NCI-H82 treated with DMSO at 0.1 percent for 48 hours (cell line): ENCODE measurements around the gene SLC25A18.
"Not testable (repeated sequence)": the region's sequence is repeated elsewhere in the genome, so short reads cannot be mapped to it uniquely, and the experiment has no call there.

Experiments used
- DNase-seq: peaks from one replicate; lab custom pipeline; 2025; ENCODE audit not compliant: unreplicated experiment; lab: John Stamatoyannopoulos, UW

SLC25A18 gene, protein sequence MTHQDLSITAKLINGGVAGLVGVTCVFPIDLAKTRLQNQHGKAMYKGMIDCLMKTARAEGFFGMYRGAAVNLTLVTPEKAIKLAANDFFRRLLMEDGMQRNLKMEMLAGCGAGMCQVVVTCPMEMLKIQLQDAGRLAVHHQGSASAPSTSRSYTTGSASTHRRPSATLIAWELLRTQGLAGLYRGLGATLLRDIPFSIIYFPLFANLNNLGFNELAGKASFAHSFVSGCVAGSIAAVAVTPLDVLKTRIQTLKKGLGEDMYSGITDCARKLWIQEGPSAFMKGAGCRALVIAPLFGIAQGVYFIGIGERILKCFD

GRCh38 chr22:17562906-17563870 is at the start of gene SLC25A18:
Gene SLC25A18, plus strand, starts transcription at chr22:17563498. Its CDS starts 16,447 bp downstream, at chr22:17579945.
- DNase-seq, result no peak

DNA sequence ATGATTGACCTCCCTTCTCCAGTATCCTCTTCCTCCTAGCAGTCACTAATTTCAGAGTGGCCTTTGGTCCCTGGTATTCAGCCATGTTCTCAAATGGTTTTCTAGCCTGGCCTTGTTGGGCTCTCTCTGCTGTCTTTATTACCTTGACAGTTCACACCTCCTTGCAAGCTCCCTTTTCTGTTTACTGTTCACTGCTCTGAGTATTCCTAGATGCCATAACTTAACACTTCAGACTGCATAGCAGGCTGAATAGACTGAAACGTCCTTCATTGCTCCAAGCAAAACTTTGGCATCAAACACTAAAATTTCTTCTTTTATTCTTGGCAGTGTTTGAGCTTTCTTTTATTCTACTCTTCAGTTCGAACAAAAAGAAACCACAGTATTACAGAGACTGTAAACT is 49.7 kb upstream of the SLC25A18 start:
- no peak for DNase-seq

DNA sequence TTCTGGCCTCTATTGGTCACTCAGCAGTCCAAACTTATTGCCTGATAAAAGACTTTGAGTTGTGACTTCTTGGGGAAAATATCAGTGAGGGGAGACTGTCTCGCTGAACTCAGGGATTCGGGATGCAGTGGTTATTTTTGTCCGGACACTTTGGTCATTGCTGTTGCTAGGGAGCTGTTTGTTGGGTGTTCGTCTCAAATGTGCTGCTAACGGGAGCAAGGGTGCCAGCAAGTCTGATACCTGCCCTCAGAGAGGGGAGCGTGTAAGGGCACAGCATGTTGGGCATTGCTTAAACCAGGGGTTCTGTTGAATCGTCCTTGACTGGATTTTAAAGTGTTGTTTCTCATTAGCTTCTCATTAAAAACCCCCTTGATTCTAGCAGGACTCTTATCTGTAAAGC is 49.2 kb upstream of the SLC25A18 start:
- no peak for DNase-seq

DNA sequence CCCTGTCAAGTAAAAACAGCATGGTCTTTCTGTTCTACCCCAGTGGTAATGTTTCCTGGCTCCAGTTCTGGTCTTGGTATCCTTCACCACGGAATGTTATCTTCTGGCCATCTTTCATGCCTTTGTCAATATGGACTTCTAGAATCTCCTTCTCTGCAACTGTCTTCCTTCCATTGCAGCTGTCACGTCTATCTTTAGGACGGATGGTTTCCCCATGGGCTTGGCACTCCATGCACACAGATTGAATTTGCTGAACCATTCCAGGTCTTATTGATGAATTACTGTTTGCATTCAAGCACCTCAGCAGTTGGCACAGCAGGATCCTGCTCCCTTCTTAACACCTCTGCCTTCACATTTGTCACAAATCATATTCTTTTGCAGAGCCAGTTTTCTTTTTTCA is 44.9 kb upstream of the SLC25A18 start:
- DNase-seq, result no peak

DNA sequence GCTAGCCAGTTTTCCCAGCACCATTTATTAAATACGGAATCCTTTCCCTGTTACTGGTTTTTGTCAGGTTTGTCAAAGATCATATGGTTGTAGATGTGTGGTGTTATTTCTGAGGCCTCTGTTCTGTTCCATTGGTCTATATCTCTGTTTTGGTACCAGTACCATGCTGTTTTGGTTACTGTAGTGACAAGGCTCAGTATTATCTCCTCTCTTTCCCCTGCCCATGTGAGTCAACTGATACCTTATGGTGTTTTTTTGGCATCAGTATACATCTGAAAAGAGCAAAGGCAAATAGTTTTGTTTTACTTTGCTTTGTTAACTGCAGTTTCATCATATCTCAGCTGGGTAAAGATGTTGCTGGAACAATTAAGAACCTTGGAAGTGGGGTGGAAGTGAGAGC is 41.3 kb upstream of the SLC25A18 start:
- DNase-seq, result not testable (repeated sequence)

DNA sequence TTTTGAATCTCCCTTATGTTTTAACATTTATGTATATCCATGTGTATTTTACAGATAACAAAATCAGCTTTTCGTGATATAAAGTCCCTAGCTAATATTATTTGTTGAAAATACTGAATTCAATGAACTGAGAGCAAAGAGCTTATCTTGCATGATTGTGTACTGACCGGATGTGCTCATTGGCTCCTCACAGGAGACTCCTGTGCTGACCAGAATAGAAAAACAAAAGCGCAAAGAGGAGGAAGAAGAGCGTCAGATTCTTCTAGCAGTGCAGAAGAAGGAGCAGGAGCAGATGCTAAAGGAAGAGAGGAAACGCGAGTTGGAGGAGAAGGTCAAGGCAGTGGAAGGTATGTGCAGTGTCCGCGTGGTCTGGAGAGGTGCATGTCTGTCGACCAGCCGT is 39.4 kb upstream of the SLC25A18 start:
- DNase-seq, result no peak

- DNase-seq, result no peak
Observed at GRCh38 chr22:17536269-17536668, 27.0 kb upstream of the SLC25A18 start.

GRCh38 chr22:17537155-17537554 is 26.1 kb upstream of the SLC25A18 start:
- DNase-seq, result no peak

- no peak for DNase-seq
Observed at GRCh38 chr22:17540481-17540880, 22.8 kb upstream of the SLC25A18 start.

DNA sequence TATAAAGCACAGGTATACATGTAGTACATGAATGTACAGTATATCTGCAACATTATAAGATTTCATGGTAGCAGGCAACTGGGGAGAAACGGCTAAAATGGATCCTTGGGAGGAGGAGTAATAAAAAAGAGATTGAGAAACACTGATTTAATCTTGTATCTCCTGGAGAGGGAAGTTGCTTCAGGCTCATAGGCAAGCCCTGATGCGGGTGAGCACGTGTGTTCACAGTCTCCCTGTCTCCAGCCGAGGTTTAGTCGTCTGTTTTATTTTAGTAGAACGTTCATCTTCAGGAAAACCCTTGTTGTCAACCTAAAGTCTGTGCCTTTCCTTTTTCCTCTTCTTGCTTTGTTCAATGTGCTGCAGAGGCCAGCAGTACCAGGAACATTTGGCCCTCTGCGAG is 21.8 kb upstream of the SLC25A18 start:
- no peak for DNase-seq

DNA sequence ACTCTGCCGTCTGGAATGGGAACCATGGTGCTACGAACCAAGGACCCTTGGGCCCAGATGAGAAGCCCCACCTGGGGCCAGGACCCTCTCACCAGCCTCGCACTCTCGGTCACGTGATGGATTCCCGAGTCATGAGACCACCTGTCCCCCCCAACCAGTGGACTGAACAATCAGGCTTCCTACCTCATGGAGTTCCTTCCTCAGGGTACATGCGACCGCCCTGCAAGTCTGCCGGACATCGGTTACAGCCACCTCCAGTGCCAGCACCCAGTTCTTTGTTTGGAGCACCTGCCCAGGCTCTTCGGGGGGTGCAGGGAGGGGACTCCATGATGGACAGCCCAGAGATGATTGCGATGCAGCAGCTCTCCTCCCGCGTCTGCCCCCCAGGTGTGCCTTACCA is 20.8 kb upstream of the SLC25A18 start:
- no peak for DNase-seq

DNA sequence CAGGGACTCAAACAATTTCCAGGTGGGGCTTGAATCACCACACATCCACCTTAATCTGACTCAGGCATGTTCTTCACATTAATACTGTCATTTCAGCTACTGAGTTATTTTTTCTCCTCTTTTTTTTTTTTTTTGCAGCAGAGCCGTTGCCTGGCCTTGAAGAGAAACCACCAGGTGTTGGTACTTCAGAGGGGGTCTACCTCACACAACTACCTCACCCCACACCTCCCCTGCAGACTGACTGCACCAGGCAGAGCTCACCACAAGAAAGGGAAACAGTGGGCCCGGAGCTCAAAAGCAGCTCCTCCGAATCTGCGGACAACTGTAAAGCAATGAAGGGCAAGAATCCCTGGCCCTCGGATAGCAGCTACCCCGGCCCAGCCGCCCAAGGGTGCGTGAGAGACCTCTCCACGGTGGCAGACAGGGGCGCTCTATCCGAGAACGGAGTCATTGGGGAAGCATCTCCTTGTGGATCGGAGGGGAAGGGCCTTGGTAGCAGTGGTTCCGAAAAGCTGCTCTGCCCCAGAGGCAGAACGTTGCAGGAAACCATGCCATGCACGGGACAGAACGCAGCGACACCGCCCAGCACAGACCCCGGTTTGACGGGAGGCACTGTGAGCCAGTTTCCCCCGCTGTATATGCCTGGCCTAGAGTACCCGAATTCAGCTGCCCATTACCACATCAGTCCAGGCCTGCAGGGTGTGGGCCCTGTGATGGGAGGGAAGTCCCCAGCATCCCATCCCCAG is 15.1 kb upstream of the SLC25A18 start:
- no peak for DNase-seq

DNA sequence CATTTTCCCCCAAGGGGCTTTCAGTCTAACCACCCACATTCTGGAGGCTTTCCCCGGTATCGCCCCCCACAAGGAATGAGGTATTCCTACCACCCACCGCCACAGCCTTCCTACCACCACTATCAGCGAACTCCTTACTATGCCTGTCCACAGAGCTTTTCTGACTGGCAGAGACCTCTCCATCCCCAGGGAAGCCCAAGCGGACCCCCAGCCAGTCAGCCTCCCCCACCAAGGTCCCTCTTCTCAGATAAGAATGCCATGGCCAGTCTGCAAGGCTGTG is 14.6 kb upstream of the SLC25A18 start:
- DNase-seq, result no peak

DNA sequence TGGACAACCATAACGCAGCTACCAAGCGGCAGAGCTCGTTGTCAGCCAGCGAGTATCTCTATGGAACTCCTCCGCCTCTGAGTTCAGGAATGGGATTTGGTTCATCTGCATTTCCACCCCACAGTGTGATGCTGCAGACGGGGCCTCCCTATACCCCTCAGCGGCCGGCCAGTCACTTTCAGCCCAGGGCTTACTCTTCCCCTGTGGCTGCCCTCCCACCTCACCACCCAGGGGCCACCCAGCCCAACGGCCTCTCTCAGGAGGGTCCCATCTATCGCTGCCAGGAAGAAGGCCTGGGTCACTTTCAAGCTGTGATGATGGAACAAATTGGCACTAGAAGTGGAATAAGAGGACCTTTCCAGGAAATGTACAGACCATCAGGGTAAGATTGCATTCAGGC is 14.1 kb upstream of the SLC25A18 start:
- no peak for DNase-seq

DNA sequence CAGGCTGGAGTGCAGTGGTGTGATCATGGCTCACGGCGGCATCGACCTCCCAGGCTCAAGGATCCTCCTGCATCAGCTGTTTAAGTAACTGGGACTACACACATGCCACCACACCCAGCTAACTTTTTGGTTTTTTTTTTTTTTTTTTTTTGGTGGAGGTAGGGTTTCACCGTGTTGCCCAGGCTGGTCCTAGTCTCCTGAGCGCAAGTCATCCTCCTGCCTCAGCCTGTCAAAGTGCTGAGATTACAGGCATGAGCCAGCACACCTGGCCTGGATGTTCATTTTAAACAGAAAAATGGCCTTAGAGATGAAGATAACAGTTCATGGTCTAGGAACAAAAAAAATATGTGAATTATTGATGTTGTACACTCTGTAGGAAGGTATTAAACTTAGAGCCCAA is 13.6 kb upstream of the SLC25A18 start:
- DNase-seq, result no peak

- DNase-seq, result no peak
Observed at GRCh38 chr22:17552737-17553136, 10.6 kb upstream of the SLC25A18 start.

GRCh38 chr22:17554814-17555213 is 8.5 kb upstream of the SLC25A18 start:
- no peak for DNase-seq

GRCh38 chr22:17559188-17559587 is 4.1 kb upstream of the SLC25A18 start:
- DNase-seq, result no peak

DNA sequence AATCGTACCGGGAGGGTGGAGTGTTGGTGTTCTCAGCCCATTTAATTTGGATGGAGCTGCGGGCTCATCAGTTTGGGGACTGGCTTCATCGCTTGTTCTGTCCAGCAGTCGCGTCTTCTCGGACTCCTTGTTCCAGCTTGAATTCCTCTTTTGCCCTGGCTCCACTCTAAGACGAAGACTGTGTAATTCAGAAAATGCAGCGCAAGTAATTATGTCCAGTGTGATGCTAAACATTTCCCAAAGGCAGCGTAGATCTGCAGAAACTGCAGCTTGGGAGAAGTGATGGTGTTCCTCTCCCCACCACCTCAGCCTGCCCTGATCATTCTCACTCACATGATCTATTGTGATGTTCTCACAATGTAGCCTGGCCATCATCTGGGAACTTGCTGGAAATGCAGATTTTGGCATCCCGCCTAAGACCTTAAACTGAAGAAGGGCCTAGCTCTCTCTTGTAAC is 666 bp downstream of the SLC25A18 start:
- no peak for DNase-seq

DNA sequence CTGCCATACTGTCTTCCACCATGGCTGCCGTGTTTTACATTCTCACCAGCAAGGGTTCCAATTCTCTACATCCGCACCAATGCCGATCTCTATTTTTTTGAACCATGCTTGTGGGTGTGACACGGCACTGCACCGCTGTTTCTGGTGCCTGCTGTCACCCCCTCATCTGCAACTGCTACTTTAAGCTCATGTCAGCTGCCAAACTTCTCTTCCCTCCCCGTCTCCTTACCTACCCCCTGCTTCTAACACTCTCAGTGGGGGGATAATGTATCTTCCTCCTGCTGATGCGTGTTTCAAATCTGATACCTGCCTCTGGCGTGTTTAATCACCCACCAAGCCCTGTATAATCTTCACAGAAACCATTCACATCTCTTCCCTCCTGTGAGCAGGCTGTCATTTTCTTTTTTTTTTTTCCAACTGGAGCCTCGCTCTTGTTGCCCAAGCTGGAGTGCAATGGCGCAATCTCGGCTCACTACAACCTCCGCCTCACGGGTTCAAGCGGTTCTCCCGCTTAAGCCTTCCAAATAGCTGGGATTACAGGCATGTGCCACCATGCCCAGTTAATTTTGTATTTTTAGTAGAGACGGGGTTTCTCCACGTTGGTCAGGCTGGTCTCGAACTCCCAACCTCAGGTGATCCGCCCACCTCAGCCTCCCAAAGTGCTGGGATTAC is 2.9 kb downstream of the SLC25A18 start:
- not testable (repeated sequence) for DNase-seq

DNA sequence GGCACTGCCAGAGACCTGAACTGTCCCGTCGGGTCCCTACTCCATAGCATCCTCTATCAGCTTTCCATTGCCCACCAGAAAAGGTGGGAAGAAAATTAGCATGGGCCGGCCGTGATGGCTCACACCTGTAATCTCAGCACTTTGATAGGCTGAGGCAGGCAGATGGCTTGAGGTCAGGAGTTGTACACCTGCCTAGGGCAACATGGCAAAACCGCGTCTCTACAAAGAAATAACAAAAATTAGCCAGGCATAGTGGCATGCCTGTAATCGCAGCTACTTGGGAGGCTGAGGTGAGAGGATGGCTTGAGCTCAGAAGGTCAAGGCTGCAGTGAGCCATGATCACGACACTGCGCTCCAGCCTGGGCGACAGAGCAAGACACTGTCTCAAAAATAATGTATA is 3.5 kb downstream of the SLC25A18 start:
- no peak for DNase-seq
